Stimulated activated naive CD4-positive, alpha-beta T cell treated with Interleukin-2 at 50 U/mL for 16 hours (primary cell): ENCODE data around the gene SEMA3C.

Experiments
- DNase-seq: peaks from one replicate; lab custom pipeline; 2025; lab: John Stamatoyannopoulos, UW

SEMA3C gene

GRCh38 chr7:80734011-80734410, 184.8 kb downstream of the SEMA3C start:
- no peak for DNase-seq

DNA sequence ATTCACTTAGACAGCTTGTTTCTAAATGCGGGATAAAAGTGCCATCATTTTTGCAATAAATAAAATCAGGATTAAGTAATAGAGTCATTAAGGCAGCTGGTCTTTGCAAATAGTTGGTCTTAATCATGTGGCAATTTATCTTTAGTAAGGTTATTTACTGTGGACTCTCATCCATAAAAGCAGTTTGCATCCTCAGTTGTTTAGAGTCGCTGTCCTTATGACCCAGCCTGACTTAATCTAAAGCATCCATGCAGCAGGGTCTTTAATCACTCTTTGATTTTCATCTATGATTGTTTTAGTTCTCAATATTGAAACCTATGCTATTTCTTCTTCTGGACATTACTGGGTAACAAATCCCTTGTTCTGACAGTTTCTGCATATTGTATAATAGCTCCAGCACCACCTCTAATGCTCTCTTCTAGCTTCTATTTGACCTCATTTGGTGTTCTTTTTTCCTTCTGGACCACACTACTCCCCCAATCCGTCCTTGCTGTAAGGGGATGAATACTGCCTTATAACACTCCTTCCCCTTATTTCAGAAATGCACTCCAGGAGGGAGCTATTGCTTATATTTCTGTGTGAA, 185.4 kb downstream of the SEMA3C start:
- DNase-seq, result no peak

DNA sequence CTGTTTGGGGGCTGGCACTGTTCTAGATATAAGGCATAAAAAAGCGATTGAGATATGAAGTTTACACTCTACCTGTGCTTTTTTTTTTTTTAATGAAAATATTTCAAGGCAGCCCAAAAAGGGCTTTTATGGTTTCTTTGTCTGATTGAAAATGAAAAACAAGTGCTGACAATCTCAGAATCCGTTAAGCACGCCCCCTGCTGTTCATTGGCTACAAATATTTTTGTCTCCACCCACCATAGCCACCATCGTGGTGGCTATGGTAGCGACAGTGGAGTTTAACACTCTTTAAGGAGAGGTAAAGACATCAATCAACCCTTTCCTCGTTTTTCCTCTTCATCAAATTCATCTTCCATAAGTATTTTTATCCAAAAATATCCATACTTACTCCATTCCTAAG, 186.2 kb downstream of the SEMA3C start:
- no peak for DNase-seq

GRCh38 chr7:80731281-80731680, 187.6 kb downstream of the SEMA3C start:
- DNase-seq, result no peak

DNA sequence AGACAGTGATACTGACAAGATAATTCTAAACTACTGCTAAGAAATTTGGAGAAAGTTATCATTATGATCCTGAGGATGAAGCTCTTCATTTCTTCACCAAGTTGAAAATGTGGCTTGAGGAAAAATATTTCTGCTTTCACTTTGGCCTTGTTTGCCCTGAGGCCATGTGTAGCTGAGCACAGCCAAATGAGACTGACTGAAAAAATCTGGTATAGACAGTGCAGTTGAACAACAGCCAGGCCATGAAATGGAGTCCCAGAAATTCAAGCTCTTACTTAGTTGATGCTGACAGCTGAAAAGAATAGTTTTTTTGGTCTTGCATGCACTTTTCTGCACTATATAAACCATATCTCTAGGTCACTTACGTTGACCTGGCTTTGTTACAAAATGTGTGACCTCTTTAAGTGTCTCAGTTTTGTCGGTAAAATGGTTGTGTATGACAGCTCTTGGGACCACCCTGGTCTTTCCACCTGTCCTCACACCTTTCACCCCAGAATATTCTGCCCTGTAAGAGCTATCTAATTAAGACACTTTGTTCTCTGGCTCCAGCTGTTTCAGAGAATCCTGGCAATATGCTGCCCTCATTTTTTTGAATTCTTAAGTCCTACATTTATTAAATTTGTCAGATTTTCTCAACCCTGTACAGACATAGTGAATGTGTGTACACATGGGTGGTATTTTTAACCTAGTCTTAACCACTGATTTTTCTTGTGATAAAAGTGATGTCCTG, 189.1 kb downstream of the SEMA3C start:
- DNase-seq, result no peak

- no peak for DNase-seq
These were observed 192.2 kb downstream of the SEMA3C start for GRCh38 chr7:80726666-80727065.

DNA sequence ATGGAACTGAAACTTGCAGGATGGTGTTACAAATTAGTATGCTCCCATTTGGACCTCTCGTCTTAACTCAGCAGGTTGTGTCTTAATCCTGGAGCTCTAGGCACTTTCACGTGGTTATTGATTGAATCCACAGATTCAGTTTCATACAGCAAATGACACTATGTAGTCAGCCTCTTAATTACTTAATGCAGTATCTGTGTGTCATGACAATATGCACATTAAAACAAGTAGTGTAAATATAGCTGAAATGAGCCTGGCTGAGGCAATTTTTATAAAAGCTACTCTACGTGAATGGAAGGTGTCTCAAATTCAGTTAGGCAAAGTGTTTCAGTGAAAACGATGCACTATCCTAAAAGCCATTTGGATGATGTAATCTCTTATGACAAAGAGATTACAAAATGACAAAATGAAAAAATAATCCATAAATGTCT, 193.7 kb downstream of the SEMA3C start:
- DNase-seq, result no peak

DNA sequence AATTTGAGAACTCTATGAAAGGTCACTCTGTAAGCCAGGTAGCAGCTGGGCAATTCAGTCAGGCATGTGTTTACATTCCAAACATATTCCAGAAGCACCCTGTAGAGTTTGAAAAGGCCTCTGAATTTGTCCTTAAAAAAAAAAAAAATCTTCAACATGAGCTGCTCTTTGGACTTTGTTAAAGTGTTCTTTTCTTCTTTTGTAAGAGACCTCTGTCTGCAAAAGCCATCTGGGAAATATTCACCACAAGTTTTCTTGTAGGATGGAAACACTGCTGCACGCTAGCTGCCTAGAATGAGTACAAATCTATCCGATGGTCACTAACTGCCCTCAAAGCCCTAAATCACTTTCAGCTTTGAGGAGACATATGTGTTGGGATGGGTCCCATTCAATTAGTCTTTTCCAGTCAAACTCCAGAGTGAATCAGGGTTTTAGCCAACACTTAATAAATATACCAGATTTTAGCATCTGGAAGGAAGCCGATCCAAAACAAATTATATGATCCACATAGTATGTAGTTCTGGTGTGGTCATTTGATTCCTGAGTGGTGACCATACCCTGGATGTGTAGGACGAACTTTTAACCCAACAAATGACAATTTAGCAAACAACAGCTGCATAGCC, 194.5 kb downstream of the SEMA3C start:
- no peak for DNase-seq

GRCh38 chr7:80722616-80723195, 196.1 kb downstream of the SEMA3C start:
- DNase-seq, result no peak

DNA sequence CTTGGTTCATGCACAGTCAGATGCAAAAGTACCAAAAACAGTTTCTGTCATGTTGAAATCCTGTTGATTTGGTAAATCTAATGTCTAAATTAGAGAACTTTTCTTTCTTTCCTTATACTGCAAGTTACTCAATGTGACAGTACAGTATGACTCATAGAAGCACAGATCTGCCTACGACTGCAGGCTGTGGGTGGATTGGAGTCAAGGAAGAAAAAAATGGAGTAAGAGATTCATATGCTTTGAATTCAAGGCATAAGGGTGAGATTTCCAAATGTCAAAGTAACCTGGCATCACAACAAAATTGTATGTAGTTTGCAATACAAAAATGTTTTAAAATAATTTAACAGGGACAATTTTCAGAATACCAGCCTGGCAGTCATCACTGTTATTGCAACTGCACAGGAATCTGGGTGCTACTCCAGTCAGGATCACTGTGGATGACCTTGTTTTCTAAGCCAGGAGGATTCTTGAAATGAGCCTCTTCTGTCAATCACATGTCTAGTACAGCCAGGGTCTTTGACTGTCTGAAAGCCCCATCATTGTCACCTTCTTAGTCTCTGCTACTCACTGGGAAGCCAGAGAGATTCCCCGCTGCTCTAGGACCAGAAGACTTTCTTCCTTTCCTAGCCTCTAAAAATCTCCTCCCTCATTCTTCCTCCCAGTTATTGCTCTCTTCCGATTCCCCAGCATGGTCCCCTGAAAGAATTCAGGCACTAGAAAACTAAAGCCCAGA, 196.8 kb downstream of the SEMA3C start:
- DNase-seq, result no peak

- no peak for DNase-seq
These were observed 198.7 kb downstream of the SEMA3C start for GRCh38 chr7:80720146-80720545.

DNA sequence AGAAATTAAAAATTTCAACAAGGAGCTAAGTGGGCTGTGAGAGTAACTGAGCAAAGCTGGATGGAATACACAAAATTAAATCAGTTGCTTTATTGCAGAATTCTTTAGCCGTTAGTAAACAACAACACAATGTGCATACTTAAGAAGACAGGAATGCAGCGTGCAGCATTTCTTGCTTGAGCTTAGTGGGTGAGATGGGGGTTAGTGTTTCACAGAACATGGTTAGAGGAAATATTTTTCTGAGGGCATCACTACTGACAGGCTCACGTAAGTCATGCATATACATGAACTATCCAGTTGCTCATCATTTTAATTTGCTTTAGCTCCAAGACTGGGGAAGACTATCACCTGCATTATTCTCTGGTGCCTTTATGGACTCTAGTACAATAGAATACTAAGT, 199.6 kb downstream of the SEMA3C start:
- DNase-seq, result no peak

DNA sequence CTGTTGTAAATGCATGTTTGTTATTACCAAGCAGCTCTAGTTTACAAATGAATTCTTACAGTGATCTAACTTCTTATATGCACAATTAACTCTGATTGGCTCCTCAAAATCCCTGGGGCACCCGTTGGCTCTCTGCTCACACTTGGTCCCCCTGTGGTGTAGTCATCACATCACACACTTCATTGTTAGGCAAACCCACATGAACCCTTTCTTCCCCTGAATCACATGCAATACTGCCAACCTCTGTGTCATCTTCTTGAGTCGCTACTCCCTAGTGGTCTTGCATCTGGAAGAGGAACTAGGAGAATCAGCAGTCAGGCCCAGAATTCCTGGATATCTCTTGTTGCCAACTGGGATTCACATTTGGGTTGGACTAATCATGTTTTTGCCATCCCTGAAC, 207.3 kb downstream of the SEMA3C start:
- no peak for DNase-seq

- DNase-seq, result no peak
These were observed 210.7 kb downstream of the SEMA3C start for GRCh38 chr7:80708123-80708522.

DNA sequence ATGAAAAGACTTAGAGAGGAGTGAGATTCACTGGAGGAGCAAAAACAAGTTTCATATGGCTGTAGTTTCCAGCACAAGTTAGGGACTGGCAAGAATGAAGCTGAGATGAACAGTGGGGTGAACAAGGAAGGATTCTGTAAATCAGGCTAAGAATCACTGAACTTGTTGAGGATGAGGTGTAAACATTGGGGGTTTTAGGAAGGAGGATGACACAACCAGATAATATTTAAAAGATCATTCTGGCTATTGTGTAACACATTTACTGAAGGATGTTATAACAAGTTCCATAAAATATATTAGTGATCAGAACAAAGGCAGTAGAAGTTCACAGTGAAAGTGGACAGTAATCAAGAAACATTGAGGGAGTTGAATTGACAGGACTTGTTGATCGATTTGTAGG, 211.5 kb downstream of the SEMA3C start:
- no peak for DNase-seq

DNA sequence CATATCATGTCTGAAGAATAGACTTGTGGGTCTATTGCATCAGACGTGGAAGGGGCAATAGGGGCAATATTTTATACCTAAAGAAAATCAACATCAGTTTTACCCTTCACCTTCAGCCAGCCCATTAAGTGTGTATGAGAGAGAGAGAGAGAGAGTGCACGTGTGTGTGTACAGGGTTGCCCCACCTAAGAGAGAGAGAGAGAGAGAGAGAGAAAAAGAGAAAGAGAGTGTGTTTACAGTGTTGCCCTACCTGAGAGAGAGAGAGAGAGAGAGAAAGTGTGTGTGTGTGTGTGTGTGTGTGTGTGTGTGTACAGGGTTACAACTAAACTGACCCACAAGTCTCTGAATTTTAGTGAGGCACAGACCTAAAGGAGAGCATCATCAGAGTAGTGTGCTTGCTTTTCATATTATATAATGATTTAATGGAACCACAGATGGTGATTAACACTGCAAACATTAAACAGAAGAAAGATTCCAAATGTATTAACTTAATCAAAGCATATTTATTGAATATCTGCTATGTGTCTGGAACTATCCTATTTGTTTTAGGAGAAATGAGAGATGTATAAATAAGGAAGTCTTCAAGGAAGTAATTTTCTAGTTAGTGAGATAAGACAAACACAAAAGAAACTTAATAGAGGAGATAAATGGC, 213.6 kb downstream of the SEMA3C start:
- no peak for DNase-seq

DNA sequence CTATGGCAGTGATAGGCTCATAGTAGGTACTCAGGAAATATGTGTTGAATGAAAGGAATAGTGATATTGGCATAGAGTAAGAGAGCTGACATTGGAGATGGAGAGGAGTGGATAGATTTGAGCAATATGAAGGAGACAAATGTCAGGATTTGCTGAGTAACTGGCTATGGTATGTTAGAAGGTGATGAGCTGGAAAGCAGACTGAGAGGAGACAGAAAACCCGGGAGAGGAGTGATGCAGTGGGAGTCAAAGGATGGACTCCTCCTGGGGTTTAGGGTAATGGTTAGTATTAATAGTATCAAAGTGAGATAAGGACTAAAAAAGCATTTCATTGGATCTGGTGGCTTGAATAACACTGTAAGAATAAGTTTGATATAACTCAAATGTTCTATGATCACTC, 215.6 kb downstream of the SEMA3C start:
- no peak for DNase-seq

DNA sequence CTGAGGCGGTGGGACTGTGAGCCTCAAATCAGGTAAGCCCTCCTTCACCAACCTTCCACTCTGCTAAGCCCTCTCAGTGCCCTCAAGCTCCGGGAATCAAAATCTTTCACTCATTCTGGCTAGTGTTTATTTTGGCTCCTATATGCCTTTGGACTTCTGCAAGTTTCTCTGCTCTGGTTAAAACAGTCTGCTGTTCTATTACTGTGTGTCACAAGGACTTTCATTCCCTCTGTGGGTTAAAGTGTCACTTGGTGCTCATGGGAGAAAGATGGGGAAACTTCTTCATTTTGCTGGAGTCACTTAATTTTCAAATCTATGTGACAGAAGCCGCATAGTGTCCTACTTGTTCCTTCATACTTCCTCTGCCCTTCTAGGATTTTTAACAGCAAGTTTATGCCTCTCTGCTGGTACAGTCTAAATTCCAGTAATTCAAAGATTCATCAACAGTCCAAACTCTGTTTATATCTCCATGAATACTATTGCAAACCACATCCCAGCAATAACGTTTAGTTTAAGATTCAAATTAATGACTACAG, 219.1 kb downstream of the SEMA3C start:
- no peak for DNase-seq

GRCh38 chr7:80699045-80699638, 219.7 kb downstream of the SEMA3C start:
- no peak for DNase-seq
